GM18858 (cell line): ENCODE data around the gene UBE4B.
"Not testable (repeated sequence)": the region's sequence is repeated elsewhere in the genome, so short reads cannot be mapped to it uniquely, and the experiment has no call there.

ENCODE experiments used
- ATAC-seq: cut with Tn5 transposase; IDR thresholded peaks from one replicate; pipeline ENCODE4 v1.9.1; 2021; ENCODE audit not compliant: unreplicated experiment

UBE4B gene

DNA sequence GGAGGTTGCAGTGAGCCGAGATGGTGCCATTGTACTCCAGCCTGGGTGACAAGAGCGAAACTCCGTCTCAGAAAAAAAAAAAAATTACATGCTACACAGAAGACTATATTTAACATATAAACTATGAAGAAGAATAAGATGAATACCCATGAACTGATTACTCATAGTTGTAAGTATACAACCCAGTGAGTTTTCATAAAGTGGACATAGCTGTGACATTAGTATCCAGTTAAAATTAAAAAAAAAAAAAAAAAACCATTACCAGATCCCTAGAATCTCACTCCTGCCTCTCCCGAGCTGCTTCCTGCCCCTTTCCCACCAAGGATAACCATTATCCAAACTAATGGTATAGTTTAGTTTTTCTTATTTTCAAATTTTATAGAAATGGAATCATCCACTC lies 37.4 kb downstream of the UBE4B start:
- ATAC-seq = no peak

DNA sequence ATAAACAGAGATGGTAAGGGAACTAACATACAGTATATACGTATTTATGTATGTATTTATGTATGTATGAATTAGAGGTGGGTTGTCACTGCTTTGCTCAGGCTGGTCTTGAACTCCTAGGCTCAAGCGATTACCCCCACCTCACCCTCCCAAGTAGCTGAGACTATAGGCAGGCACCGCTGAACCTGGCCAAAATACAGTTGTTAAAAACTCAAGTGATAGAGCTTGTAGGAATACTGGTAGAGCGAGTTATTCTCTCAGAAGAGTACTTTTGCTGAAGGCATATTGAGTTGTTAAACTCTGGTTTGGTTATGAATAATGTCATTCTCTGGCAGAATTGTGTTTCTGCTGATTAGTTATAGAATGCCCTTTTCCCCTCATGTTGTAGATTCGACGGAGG lies 38.9 kb downstream of the UBE4B start:
- no peak for ATAC-seq

DNA sequence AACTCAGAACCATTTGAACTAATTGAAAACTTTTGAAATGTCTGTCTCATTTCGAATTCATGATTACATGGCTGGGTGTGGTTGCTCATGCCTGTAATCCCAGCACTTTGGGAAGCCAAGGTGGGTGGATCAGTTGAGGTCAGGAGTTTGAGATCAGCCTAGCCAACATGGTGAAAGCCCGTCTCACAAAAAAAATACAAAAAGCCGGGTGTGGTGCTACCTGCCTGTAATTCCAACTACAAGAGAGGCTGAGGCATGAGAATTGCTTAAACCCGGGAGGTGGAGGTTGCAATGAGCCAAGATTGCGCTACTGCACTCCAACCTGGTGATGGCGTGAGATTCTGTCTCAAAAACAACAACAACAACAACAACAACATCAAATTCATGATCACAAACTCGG lies 40.6 kb downstream of the UBE4B start:
- ATAC-seq = not testable (repeated sequence)

DNA sequence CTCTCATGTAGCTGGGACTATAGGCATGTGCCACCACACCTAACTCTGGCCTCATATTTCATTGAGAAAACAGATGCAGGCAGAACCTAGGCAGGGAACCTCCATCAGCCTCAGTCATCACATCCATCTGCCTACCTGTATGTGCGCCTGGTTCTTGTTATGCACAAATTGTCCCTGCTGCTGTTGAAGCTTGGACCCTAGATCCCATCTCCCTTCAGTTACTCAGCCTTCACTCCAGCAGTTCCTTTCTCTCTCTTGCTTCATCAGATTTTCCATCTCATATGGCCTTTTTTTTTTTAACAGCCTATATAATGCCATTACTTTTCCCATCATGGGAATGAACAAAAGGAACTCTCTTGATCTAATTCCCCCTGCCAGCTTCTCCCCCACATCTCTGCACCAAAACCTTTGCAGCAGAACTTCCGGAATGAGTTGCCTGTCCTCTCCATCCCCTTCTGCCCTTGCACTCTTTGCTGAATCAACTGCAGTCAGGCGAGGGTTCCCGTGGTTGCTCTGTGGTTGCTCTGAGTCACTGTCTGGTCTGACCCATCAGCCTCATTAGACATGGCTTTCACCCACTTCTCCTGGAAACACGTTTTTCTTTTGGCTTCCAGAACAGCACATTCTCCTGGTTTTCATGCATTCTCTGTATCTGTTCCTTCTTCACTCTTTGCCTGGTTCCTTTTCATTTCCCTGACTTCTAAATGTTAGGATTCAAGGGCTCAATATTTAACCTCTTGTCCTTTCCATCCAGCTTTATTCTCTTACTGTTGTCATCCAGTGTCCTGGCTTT lies 41.5 kb downstream of the UBE4B start:
- ATAC-seq = no peak

DNA sequence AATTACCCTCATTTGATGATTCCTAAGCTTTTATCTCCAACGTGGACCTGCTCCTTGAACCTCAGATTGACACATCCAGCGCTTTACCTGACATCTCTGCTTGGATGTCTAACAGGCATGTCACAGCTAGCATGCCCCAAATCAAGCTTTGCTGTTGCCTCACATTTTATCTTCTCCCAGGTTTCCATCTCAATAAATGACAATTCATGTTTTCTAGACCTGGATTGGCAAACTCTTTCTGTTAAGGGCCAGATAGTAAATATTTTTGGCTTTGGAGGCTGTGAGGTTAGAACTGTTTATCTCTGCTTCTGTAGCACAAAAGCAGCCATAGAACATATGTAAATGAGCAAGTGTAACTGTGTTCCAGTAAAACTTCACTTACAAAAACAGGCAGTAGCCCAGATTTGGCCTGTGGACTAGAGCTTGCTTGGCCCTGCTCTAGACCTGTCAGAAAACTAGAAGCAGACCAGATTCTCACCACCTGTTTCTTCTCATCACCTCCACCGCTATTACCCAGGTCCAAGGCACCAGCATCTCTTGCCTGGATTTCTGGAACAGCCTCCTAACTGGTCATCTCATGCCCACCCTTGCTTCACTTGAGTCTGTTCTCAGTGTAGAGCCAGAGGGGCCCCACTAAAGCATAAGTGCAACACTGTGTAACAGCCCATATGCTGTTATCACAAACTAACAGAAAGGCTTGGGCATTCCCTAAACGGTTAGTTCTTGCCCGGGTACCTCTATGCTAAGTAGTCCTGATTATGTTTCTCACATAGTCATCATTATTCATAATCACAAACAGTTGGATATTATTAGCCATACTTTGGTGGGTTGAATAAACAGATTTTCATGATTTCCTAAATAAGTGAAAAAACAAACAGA lies 42.3 kb downstream of the UBE4B start:
- no peak for ATAC-seq

DNA sequence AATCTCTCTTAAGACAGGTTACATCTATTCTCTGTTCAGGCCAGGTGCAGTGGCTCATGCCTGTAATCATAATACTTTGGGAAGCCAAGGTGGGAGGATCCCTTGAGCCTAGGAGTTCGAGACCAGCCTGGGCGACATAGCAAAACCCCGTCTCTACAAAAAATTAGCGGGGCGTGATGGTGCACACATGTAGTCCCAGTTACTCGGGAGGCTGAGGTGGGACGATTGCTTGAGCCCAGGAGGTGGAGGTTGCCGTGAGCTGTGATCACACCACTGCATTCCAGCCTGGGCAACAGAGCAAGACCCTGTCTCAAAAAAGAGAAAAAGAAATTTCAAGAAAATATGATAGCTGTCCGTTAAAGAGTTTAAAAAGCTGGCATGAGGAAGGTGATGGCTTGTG lies 43.0 kb downstream of the UBE4B start:
- no peak for ATAC-seq

DNA sequence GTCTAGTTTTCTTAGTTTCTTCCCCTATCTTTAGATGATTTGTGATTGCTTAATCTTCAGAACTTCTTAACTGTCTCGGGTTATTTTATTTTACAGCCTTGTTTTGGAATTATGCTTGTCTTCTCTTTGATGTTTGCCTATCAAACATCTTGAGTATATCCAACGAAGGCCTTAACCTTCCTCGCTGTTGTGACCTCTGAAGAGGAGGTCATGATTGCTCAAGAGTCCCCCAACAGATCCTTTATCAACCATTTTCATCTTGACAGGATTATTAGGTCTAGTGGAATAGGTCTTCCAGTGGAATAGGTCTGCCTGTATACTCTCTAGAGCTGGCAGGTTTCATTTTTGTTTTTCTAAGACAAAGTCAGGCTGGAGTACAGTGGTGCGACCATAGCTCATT lies 45.7 kb downstream of the UBE4B start:
- no peak for ATAC-seq

DNA sequence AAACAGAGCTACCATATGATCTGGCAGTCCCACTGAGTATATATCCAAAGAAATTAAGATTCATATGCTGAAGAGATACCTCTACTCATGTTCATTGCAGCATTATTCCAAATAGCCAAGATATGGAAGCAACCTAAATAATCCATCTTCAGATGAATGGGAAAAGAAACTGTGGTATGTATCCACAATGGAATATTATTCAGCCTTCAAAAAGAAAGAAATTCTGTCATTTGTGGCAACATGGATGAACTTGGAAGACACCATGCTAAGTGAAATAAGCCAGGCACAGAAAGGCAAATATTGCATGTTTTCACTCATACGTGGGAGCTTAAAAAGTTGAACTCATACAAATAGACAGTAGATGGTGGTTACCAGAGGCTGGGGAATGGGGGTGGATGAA lies 47.8 kb downstream of the UBE4B start:
- ATAC-seq = no peak

DNA sequence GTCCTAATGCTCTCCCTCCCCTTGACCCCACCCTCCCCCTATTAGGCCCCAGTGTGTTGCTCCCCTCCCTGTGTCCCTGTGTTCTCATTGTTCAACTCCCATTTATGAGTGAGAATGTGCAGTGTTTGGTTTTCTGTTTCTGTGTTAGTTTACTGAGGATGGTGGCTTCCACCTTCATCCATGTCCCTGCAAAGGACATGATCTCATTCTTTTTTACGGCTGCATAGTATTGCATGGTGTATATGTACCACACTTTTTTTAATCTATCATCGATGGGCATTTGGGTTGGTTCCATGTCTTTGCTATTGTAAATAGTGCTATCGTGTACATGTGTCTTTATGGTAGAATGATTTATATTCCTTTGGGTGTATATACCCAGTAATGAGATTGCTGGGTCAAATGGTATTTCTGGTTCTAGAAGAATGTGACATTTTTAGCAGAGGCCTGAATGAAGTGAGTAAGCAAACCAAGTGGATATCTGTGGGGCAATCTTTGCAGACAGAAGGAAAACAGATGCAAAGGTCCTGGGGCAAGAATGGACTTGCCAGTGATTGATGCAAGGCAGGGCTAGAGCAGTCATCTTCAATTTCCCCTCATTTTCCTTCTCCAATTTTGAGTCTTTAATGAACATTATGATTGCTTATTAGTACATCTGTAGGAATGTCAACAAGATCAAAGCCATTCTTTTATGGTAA lies 50.2 kb downstream of the UBE4B start:
- ATAC-seq = no peak

DNA sequence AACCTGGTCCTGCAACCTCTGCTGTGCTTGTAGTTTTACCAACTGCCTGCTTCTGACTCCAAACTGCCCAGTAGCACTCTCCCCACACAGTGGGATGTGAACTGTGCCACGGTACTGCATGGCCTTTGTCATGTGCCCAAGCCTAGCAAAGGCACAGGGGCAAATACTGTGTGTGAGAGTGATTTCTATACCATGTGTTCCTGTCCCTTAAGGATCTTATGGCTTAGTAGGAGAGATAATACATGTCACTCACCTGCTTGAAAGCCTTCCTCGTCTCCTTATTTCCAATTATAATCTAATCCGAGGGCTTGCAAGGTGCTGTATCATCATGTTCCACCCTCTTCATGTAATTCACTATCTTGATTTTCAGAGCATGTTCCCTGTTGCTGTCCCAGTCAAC lies 51.3 kb downstream of the UBE4B start:
- ATAC-seq = no peak

DNA sequence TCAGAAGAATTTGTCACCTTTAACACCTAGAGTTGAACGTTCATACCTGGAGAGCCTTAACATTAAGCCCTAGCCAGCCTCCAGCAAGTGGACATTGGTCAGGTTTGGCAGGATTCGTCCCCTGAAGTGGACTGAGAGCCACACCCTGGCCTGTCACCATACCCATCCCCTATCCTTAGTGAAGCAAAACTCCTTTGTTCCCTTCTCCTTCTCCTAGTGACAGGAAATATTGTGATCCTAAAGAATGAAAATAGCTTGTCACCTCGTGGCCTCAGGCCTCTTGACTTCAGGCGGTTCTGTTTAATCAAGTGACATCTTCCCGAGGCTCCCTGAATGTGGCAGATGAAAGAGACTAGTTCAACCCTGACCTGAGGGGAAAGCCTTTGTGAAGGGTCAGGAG lies 52.3 kb downstream of the UBE4B start:
- no peak for ATAC-seq

DNA sequence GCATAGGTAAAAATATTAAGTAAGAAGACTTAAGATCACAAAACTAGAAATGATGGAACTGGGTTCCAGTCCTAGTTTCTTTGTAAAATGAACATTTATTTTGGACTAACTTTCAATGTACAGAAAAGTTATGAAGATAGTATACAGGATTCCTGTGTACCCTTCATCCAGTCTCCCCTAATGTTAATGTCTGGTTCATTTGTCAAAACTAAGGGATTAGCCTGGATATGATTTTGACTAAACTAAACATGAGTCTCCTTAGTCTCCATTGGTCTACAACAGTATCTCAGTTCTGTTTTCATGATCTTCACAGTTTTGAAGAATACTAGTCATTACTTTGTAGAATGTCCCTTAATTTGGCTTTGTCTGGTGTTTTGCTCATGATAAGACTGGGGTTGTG lies 54.5 kb downstream of the UBE4B start:
- ATAC-seq = no peak

DNA sequence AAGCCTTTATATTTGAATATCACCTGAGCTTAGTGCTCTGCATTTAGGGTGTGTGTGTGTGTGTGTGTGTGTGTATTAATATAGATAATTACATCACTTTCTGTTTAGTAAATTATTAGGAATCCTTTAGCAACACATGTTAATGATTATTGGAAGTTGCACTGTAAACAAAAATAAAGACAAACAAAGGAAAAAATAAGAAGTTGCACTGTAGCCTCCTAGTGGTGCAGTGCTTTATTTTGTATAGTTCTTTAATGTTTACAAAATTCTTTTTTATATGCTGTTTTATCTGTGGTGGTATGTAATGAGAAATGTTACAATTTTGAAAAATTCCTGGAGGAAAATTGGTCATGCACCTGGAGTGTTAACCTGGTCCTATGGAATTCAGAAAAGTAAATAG lies 69.2 kb downstream of the UBE4B start:
- ATAC-seq = no peak

DNA sequence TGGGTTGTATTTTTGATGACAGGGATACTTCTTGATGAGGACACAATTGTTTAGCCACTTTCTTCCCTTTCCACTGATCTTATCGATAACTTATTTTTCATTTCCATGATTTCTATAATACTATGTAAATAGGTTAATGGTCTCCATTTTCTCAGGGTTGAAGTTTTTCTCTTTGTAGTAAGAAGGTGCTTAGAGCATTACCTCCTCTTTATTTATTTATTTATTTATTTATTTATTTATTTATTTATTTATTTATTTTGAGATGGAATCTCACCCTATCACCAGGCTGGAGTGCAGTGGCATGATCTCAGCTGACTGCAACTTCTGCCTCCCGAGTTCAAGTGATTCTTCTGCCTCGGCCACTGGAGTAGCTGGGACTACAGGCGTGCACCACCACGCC lies 70.4 kb downstream of the UBE4B start:
- no peak for ATAC-seq

DNA sequence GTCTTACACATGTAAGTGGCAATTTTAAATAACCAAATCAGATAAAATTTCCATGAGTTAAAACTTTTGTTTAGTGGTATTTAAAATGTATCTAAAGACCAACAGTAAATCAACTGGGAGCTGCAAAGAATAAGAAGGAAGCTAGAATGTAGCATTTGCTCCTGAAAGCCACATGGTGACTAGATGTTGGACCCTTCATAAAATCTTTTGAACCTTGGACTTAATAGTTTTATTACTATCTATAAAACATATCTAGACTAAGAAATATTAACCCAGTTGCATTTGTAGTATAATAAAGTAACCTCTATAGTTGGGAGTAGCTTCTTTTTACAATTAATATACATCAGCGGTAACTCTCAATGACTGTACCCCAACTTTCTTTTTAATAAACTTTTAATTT lies 72.1 kb downstream of the UBE4B start:
- no peak for ATAC-seq

DNA sequence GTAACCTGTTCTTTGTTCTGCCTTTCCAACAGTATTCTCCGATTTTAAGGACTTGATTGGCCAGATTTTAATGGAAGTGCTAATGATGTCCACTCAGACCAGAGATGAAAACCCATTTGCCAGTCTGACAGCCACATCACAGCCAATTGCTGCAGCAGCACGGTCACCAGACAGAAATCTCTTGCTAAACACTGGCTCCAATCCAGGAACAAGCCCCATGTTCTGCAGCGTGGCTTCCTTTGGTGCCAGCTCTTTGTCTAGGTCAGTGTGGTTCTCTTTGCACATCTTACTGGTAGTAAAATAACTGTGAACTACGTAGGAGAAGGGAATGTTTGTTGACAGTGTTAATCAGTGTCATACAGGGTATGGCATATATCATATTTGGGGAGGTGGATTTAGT lies 72.7 kb downstream of the UBE4B start:
- no peak for ATAC-seq

DNA sequence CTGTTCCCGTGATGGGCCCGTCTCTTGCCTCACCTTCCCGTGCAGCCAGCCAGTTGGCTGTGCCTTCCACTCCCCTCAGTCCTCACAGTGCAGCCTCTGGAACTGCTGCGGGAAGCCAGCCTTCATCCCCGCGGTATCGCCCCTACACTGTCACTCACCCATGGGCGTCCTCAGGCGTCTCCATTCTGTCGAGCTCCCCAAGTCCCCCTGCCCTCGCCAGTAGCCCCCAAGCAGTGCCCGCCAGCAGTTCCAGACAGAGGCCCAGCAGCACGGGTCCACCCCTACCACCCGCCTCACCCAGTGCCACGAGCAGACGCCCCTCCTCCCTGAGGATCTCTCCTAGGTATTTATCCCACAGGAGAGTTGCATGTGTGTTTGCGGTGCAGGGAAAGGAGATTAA lies 73.5 kb downstream of the UBE4B start:
- no peak for ATAC-seq

DNA sequence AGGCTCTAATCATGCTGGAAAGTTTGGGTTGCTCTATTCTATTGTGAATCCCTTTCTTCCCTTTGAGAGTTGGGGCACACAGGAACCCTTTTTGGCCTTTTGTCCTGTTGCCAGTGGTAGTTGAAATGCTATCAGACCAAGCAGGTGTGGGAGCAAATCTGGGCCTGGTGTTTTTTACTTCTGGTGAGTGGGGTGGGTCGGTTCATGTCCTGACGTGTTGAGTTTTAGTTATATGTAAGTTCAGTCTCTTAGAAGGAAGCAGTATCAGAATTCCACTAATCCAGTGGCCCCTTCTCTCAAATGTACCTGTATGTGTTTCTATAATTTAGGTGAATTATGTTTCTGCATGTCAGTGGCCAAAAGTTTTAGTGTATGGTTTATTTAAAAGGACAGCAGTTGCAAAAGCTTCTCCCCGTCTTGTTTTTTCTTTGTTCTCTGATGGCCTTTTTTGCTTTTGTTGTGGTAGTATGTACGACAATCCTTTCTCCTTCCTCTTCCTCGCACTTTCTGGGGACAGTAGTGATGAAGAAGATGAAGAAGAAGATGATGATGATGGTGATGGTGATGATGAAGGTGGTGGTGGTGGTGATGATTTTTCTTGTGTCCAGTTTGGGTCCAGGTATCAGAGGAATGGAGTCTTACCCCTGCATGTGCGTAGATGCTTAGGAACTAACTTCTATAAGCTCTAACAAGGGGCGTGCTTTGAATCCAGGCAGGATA lies 74.2 kb downstream of the UBE4B start:
- no peak for ATAC-seq

DNA sequence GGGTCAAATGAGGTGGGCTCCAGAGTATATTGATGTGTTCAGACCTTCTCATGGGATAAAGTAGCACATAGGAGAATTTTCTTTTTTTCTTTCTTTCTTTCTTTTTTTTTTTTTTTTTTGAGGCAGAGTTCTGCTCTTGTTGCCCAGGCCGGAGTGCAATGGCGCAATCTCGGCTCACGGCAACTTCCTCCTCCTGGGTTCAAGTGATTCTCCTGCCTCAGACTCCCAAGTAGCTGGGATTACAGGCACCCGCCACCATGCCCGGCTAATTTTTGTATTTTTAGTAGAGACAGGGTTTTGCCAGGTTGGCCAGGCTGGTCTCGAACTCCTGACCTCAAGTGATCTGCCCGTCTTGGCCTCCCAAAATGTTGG lies 74.7 kb downstream of the UBE4B start:
- not testable (repeated sequence) for ATAC-seq

DNA sequence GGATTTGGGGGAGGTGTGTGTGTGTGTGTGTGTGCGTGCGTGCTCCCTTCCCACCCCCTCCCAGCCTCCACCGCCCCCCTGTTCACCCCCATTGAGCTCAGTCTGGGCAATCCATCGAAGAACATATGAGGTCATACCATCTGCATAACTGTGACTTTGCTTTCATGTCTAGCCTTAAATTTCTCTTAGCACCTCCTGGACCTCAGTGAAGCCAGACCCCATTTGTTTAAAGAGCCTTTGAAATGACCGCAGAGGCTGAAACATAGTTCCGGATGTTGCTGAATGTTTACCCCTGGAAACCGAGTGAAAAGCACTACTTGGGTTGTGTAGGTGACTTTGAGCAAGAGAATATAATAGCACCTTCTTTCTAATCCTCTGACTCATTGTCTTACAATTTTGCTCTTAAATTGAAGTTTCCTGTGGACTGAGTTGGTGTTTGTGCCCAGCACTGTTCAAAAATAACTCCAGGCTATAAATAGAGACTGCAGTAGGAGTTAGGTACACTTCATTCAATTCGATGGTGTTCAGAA lies 75.4 kb downstream of the UBE4B start:
- ATAC-seq = no peak
